K562 (cell line): ENCODE data around the gene VDAC1. TPM values are rescaled to one million over a fixed set of nuclear protein-coding genes. Genes with fewer than 3 reads are reported as not detected.

Experiments used
- ATAC-seq: fragments of 200-7000 bp; cut with Tn5 transposase; 3 replicates; pipeline ENCODE4 v1.9.1; 2020; ENCODE audit warnings: moderate library complexity
- BruUV-seq: library from RNA; stranded (reverse); fragments of 400-500 nt; replicated peaks from 2 replicates; lab custom pipeline; 2021; lab: Mats Ljungman, UMichigan
- CTCF ChIA-PET: fragments of 300-600 bp; formaldehyde crosslinking; extraction: SDS; loops from one replicate; lab custom pipeline; 2021; ENCODE audit warnings: low intra/inter-chr PET ratio; lab: Yijun Ruan, JAX
- POLR2A ChIA-PET: fragments of 300-600, 350-650 bp; sonication (Branson Sonifier 250); formaldehyde crosslinking; extraction: SDS; loops from one replicate; lab custom pipeline; 2021; ENCODE audit warnings: antibody characterized with exemption, inconsistent platforms; lab: Yijun Ruan, JAX
- DNase-seq, 4 experiments: peaks; one replicate each; pipeline versions ENCODE4 v3.0.0 to v3.0.0-alpha.2; 2011 to 2018; ENCODE audit warnings: low spot score in 3 of 4, mixed read lengths in 3 of 4; ENCODE audit errors: extremely low read depth in 1 of 4
- FAIRE-seq: peaks from 2 replicates; lab custom pipeline; 2011; peaks lifted over from hg19 to GRCh38; lab: Jason Lieb, UNC
- H2AFZ ChIP-seq: 2 replicates; pipeline ENCODE4 v1.6.0; 2011; ENCODE audit warnings: low read depth, low read length, control low read depth, inconsistent platforms
- H3K27ac ChIP-seq: fragments of 200-600 bp; 3 replicates; pipeline ENCODE4 v1.8.0; 2011; ENCODE audit warnings: low read depth, mild to moderate bottlenecking, control low read depth, inconsistent platforms, low read length, moderate library complexity, mixed read lengths; ENCODE audit errors: extremely low read depth
- H3K27me3 ChIP-seq, 2 experiments: fragments of 300-600 bp in 1 of 2; 2 replicates in 1 of 2; 3 replicates in 1 of 2; pipeline versions ENCODE4 v1.6.0 to v1.8.0; 2011; ENCODE audit warnings: inconsistent platforms in 2 of 2, low read length in 2 of 2, mild to moderate bottlenecking in 1 of 2, mixed read lengths in 1 of 2, moderate library complexity in 1 of 2; ENCODE audit not compliant: control insufficient read depth in 2 of 2, insufficient read depth in 2 of 2
- H3K36me3 ChIP-seq: fragments of 300-600 bp; 3 replicates; pipeline ENCODE4 v1.8.0; 2011; ENCODE audit warnings: mild to moderate bottlenecking, low read length, inconsistent platforms; ENCODE audit not compliant: control insufficient read depth, insufficient read depth
- H3K4me1 ChIP-seq, 2 experiments: fragments of 200-600 bp in 1 of 2; replicated peaks in 1 of 2; 2 replicates in 1 of 2; 3 replicates in 1 of 2; pipeline versions ENCODE4 v1.5.1 to v1.8.0; 2011; ENCODE audit warnings: inconsistent platforms in 2 of 2, low read length in 2 of 2, mild to moderate bottlenecking in 1 of 2, mixed read lengths in 1 of 2, moderate library complexity in 1 of 2; ENCODE audit not compliant: control insufficient read depth in 2 of 2, insufficient read depth in 2 of 2
- H3K4me2 ChIP-seq: 2 replicates; pipeline ENCODE4 v1.6.1; 2011; ENCODE audit warnings: low read length, control low read depth, inconsistent platforms, mixed read lengths; ENCODE audit not compliant: insufficient read depth
- H3K4me3 ChIP-seq: fragments of 200-600 bp; sonication (generic), shearing (Covaris generic); 2 replicates; pipeline ENCODE4 v1.5.1; 2016; ENCODE audit warnings: control low read depth, inconsistent platforms
- H3K79me2 ChIP-seq: fragments of 200-600 bp; 3 replicates; pipeline ENCODE4 v1.8.0; 2011; ENCODE audit warnings: low read length, inconsistent platforms; ENCODE audit not compliant: control insufficient read depth, insufficient read depth
- H3K9ac ChIP-seq, 2 experiments: 2 replicates each; pipeline versions ENCODE4 v1.6.0 to v1.6.1; 2011; ENCODE audit warnings: low read depth in 2 of 2, low read length in 2 of 2, control low read depth in 1 of 2, inconsistent platforms in 1 of 2, mild to moderate bottlenecking in 1 of 2, mixed read lengths in 1 of 2; ENCODE audit not compliant: insufficient read depth in 1 of 2
- H3K9me1 ChIP-seq: one replicate; pipeline ENCODE4 v1.6.0; 2011; ENCODE audit warnings: inconsistent platforms, mild to moderate bottlenecking, low read length, moderate library complexity; ENCODE audit not compliant: control insufficient read depth, insufficient read depth
- H3K9me3 ChIP-seq: replicated peaks from 2 replicates; pipeline ENCODE4 v1.5.1; 2011; ENCODE audit warnings: low read depth, low read length, inconsistent platforms; ENCODE audit not compliant: control insufficient read depth, insufficient read depth
- H4K20me1 ChIP-seq: replicated peaks from 2 replicates; pipeline ENCODE4 v1.6.1; 2011; ENCODE audit warnings: low read length, inconsistent platforms, mixed read lengths; ENCODE audit not compliant: control insufficient read depth, insufficient read depth
- ARID4B ChIP-seq: sonication (generic); formaldehyde crosslinking; IDR thresholded peaks from 2 replicates; pipeline ENCODE4 v1.8.0; 2022; ENCODE audit warnings: mild to moderate bottlenecking, missing genetic modification reagents
- ETV1 ChIP-seq: fragments of 450-650 bp; conservative IDR thresholded peaks from 2 replicates; pipeline ENCODE4 v1.6.1; 2016; ENCODE audit warnings: missing genetic modification characterization, control low read depth, low read depth, missing compliant biosample characterization
- KAT8 ChIP-seq: fragments of 450-650 bp; IDR thresholded peaks from 2 replicates; pipeline ENCODE4 v1.6.1; 2016; ENCODE audit warnings: low read depth, mild to moderate bottlenecking
- RBM14 ChIP-seq: fragments of 200-400 bp; formaldehyde crosslinking; IDR thresholded peaks from 2 replicates; pipeline ENCODE4 v1.6.1; 2018; ENCODE audit warnings: low read depth, mild to moderate bottlenecking, low read length, moderate library complexity, borderline replicate concordance; ENCODE audit not compliant: insufficient read depth
- THAP12 ChIP-seq: fragments of 250-450 bp; sonication (Bioruptor Pico); IDR thresholded peaks from 2 replicates; pipeline ENCODE4 v1.9.0; 2021; ENCODE audit warnings: mild to moderate bottlenecking, inconsistent platforms
- TSC22D4 ChIP-seq: fragments of 450-650 bp; IDR thresholded peaks from 2 replicates; pipeline ENCODE4 v1.6.1; 2016; ENCODE audit warnings: missing genetic modification characterization, missing biosample characterization, control low read depth
- WGBS: fragments of 100-300 bp; shearing (Covaris generic); methylation state at CpG from one replicate; pipeline ENCODE4 v1.1.6; 2016; ENCODE audit warnings: low coverage, mixed read lengths; ENCODE audit not compliant: insufficient coverage; ENCODE audit errors: missing lambda C conversion rate; 5-methylcytosine and 5-hydroxymethylcytosine counted together
- in situ Hi-C: fragments of 300-500 bp; cut with MboI; formaldehyde crosslinking; loops from 4 replicates; pipeline ENCODE4 v1.15.0; 2018; ENCODE audit warnings: inconsistent platforms, mixed read lengths
- intact Hi-C: fragments of 100-400 bp; cut with micrococcal nuclease; formaldehyde crosslinking; loops from 2 replicates; pipeline ENCODE4 v1.14.2; 2022
- polyA plus RNA-seq, 8 experiments: library from polyadenylated mRNA; depleted of rRNA in 4 of 8; stranded (reverse) in 5 of 8; unstranded in 3 of 8; fragments of >200 nt; fragmentation: Nextera tagmentation in 2 of 8; fragmentation: Illumina TruSeq in 1 of 8; extraction: Ambion mirVana in 2 of 8; extraction: Trizol in 1 of 8; gene quantifications; 2 replicates each; pipeline versions ENCODE4 v1.2.1 to v1.2.3, GENCODE V29; 2011 to 2014; ENCODE audit warnings: inconsistent platforms in 1 of 8, missing spikeins in 1 of 8
- total RNA-seq, 7 experiments: library from RNA; depleted of rRNA in 6 of 7; stranded (reverse); fragments of >200 nt in 6 of 7; fragmentation: Illumina TruSeq in 2 of 7; extraction: Trizol in 2 of 7; gene quantifications; 2 replicates each; pipeline versions ENCODE4 v1.2.1 to v1.2.3, GENCODE V29; 2011 to 2021; ENCODE audit warnings: low replicate concordance in 1 of 7

Gene VDAC1
- total and polyA plus RNA-seq, 9 of the 15 experiments (the other 6 are each of a cell fraction or from before 2014, with no cell fraction given), result 168 to 366 (median 293) TPM

GRCh38 chr5:133938929-133939328 lies 65.8 kb downstream of the VDAC1 start:
- intact Hi-C loops, result no loop called here
- Histone ChIP-seq H3K4me2 (peak overlapping the region; percentile 46; the same call in 1 of the 2 replicates), H3K36me3 (no peaks in the 10 kb centered on the region)
- ATAC-seq, result no peak
- no peak for TF ChIP-seq THAP12 (CRISPR knock-in tag)
- TF ChIP-seq RBM14, result no peak
- no peak for TF ChIP-seq TSC22D4 (tag)
- TF ChIP-seq KAT8, result no peak
- TF ChIP-seq ETV1 (tag), result 0 out of 2 replicates have a peak, but pooled peaks have one; percentile 17
- no peak for TF ChIP-seq ARID4B (CRISPR knock-in tag)
- TF ChIP-seq, all 486 proteins: peak for 1
- peaks cover 37 to 66% of the 10 kb centered on the region in 2 experiments for H3K4me1 ChIP-seq
- no peak overlapping the region for H3K9ac ChIP-seq
- no peak overlapping the region for H3K4me3 ChIP-seq
- DNase-seq, result no peak
- peak overlapping the region; percentile 68; the same call in 1 of the 2 replicates for H2AFZ ChIP-seq
- no peaks in the 10 kb centered on the region; the same call in 1 of the 2 replicates for H3K9me3 ChIP-seq
- BruUV-seq, result no TSS peak
- no peaks in the 10 kb centered on the region for H4K20me1 ChIP-seq
- H3K9me1 ChIP-seq, result peaks cover 2% of the 10 kb centered on the region
- 50% methylated on average over 3 of the region's 3 CpGs for WGBS
- no peak for FAIRE-seq
- peak overlapping the region; percentile 68 for H3K27ac ChIP-seq
- POLR2A ChIA-PET, result interaction anchor here (0.8 to 3.0 kb wide), 4 partner anchors 8 to 370 kb away, joined by 3 to 13 read pairs (median 7); no protein-coding TSS in a partner anchor
- CTCF ChIA-PET, result no interaction called here
- no peaks in the 10 kb centered on the region for H3K79me2 ChIP-seq
- in situ Hi-C loops, result no loop called here
- no peaks in the 10 kb centered on the region for H3K27me3 ChIP-seq
